C4-2B (cell line): ENCODE data around the gene CLIC1.

Source experiments
- CTCF ChIP-seq: fragments of 450-650 bp; conservative IDR thresholded peaks from 2 replicates; pipeline ENCODE4 v1.5.1; 2017; ENCODE audit warnings: mild to moderate bottlenecking
- ZFX ChIP-seq: fragments of 450-650 bp; IDR thresholded peaks from 2 replicates; pipeline ENCODE4 v1.6.1; 2017

- TF ChIP-seq CTCF, result no peak
- no peak for TF ChIP-seq ZFX
These were observed 25.7 kb downstream of the CLIC1 start for GRCh38 chr6:31710523-31711219.
